GM19397 (cell line): ENCODE measurements around the gene FLOT2.
"Not testable (repeated sequence)": the region's sequence is repeated elsewhere in the genome, so short reads cannot be mapped to it uniquely, and the experiment has no call there.

ENCODE experiments used
- ATAC-seq: cut with Tn5 transposase; IDR thresholded peaks from one replicate; pipeline ENCODE4 v1.9.1; 2021; ENCODE audit warnings: mild to moderate bottlenecking, moderate library complexity; ENCODE audit not compliant: unreplicated experiment

The FLOT2 gene

GRCh38 chr17:28853295-28853694 lies 44.2 kb downstream of the FLOT2 start:
- ATAC-seq, result no peak

- ATAC-seq, result no peak
Measured at GRCh38 chr17:28849281-28849680, 48.3 kb downstream of the FLOT2 start.

- not testable (repeated sequence) for ATAC-seq
Measured at GRCh38 chr17:28848667-28849066, 48.9 kb downstream of the FLOT2 start.

- not testable (repeated sequence) for ATAC-seq
Measured at GRCh38 chr17:28846699-28847098, 50.8 kb downstream of the FLOT2 start.

GRCh38 chr17:28846231-28846630 lies 51.3 kb downstream of the FLOT2 start:
- ATAC-seq, result no peak

GRCh38 chr17:28843816-28844148 lies 53.8 kb downstream of the FLOT2 start:
- no peak for ATAC-seq

- ATAC-seq, result peak; percentile 82
Measured at GRCh38 chr17:28842282-28843012, 55.1 kb downstream of the FLOT2 start, which contains the start of gene FAM222B. Gene FAM222B (minus strand): TSS chr17:28842790. CDS start chr17:28766667, 76,123 bp downstream.

GRCh38 chr17:28841901-28842281 lies 55.6 kb downstream of the FLOT2 start:
- no peak for ATAC-seq

GRCh38 chr17:28839221-28839620 lies 58.3 kb downstream of the FLOT2 start:
- no peak for ATAC-seq

GRCh38 chr17:28836541-28836940 lies 61.0 kb downstream of the FLOT2 start:
- not testable (repeated sequence) for ATAC-seq

GRCh38 chr17:28834420-28834819 lies 63.1 kb downstream of the FLOT2 start:
- ATAC-seq, result no peak
